ENCODE results near the gene AHDC1. TPM values are rescaled to one million over a fixed set of nuclear protein-coding genes. Genes with fewer than 3 reads are reported as not detected.

The AHDC1 gene
- total RNA-seq, 2 donors from 2014 or later = 37.6 to 39.1 TPM

DNA sequence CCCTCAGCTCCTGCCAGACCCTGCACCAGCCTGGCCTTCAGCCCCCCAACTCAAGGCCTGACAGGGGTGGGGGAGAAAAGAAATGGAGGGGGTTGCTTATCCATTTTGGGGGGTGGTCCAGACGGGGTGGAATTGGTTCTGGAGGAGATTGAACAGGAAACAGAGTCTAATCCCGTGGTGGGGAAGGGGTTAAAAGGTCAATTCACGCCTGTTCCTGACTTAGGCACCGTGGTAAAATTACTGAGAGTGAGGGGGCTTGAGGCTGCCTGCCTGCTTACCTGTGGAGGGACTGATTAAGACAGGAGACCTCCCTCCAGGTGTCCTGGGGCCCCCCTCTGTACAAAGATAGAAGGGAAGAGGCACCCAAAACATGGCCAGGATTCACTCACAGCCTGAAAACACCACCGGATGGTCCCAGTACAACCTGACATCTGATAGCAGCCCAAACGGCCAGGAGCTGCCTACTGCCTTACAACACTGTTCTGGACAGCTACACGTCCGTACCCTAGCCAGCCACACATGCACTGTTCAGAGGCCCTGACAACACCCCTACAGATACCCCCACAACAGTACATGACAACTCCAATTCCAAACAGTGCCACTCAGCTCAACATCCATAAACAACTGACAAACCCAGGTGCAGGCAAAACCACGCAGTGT is 31.8 kb downstream of the AHDC1 start:
- ATAC-seq (no peak), DNase-seq (no peak)
- intact Hi-C loops (cut with DNase I) = no loop called here

DNA sequence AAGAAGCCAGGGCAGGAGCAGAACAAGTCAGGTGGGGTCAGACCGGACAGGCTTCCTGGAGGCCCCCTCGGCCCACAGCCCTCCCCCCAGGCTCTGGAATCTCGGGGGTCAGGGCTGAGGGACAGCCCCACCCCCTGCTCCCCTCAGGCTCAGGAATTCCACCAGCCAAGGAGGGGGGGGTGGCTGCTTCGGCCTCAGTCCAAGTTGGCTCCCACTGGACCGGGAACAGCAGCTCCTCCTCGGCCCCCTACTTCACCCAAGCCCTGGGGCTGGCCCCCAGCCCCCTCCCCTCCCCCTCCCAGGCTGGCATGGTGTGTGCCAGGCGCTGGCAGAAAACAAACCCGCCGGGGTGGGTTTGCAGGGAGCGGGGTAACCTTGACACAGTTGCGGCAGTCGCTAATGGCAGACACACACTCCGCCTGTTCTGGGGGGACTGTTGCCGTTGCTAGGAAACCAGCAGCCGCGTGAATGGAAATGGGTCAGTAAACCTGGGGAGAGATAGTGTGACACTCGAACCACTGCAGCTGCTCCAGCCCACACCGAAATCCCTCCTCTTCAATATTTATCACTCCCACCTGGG is 32.4 kb downstream of the AHDC1 start:
- ATAC-seq = no peak
- intact Hi-C loops (cut with DNase I) = no loop called here
- DNase-seq = no peak

DNA sequence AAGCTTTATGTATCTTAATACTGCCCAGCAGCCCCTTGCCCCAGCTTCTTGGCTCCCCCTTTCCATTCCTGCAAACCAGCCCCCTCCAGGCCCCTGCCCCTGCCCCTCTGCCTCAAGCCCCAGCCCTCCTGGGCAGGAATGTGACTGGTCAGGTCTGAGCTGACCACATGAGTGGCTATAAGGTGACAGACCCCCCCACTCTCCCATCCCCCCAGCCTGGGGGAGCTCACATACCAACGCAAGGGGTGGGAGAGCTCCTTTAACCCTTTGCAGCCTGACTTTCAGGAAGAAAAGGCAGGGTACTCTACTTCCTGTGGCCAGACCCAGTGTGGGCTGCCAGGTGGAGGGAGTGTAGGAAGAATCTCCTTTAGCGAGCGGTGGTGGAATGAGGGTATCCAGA is 33.2 kb downstream of the AHDC1 start:
- intact Hi-C loops (cut with DNase I) = no loop called here
- no peak for DNase-seq
- no peak for ATAC-seq

DNA sequence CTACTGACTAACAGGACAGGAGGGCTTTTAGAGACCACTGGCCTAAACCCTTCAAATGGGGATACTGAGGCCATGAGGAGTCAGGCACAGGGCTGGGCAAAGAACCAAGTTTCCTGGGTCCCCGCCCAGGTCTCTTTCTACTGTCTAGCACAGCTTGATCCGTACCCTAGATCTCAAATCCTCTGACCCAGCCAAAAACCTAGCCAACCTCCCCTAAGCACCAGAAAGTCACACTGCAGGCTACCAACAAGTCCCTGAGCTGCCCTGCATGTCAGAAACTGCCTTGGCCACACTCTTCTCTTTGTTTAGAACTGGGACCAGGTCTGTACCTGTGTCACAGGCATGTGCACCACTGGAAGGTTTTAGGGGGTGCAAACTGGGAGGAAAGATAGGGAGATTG is 33.6 kb downstream of the AHDC1 start:
- DNase-seq (no peak), ATAC-seq (no peak)
- intact Hi-C loops (cut with DNase I) = no loop called here

DNA sequence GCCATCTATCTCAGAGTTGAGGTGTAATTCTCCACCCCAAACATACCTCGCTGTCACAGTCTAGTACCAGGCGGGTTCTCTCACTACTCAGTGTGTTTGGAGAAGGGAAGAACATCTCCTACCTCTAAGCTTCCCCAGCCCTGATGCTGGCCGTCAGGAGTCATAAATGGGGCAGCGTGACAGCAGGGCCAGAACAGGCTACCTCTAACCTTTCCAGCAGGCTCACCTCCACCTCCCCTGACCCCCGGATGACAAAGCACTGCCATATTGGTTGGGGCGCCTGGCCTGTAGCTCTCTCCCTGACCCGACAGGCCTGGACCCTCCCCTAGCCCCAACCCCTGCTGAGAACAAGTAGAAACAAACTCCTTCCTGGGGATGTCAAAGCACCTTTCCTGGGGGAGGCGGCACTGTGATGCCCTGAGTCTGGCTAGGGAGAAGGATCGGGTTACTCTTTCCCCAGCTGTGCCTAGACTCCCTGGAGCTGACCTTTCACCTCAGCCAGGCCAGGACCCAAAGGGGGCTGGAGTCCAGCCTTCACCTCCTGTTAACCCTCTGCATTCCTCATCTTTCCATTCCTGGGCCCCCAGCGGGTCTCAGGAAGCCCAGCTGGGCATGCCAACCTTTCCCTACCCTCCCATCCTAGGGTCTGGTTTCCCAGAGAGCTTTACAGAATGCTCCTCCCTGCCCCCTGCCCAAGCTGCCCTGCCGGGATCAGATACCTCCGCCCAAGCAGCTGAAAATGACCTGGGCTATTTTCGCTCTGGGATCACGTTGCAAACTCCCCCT is 34.2 kb downstream of the AHDC1 start:
- no peak for DNase-seq
- intact Hi-C loops (cut with DNase I) = loop anchor here in 1 of 2 donors (2.0 kb wide), 1 partner anchor 29 kb away; no protein-coding TSS in a partner anchor
- no peak for ATAC-seq

DNA sequence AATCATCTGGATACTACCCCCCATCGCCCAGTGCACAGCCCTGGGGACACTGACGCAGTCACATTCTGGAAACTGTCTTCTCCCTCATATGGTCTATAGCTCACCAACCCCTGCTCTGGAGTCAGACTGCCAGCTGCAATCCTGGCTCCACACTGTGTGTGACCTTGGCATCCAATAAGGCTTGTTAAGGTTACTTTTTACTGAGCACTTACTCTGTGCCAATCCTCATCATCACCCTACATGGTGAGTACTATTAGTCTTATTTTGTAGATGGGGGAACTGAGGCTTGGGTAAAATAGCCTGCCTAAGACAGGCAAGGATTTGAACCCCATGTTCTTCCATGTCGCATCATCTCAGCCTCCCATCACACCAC is 34.9 kb downstream of the AHDC1 start:
- no peak for DNase-seq
- intact Hi-C loops (cut with DNase I) = loop anchor here in 1 of 2 donors (2.0 kb wide), 1 partner anchor 30 kb away; no protein-coding TSS in a partner anchor
- peak; percentile 2 to 6 for ATAC-seq

DNA sequence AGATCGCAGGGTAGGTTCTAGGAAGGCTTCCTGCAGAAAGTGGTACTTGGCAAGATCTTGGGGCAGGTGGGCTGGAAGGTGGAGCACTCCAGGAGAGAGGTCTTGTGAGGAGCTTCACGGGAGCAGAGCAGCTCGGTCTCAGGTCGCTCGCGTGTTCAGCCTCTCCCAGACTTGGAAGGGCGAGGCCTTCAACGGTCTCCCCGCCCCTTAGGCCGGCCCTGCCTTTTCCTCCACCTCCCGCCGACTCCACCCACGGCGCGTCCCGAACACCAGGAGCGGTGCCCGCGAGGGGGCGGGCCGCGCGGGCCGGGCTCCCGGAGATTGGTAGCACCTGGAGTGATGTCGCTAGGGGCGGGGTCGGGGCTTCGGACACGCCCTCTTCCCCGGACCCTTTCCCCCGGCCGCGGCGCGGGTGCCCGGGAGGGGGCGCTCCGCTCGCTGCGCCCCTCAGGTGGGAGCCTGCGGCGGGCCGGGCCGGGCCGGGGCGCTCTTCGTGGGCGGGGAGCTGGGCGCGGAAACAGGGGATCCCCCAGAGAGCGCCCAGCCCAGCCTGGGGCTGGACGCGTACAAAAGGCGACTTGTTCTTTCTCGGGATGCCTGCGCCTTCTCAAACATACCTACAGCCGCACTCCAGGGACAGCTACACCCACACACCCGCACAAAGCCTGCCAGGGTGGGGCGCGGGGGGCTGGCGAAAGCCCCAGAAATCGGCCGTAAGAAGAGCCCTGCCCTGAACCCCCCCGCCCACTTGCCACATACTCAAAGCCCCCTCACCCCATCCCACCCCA is 35.5 kb downstream of the AHDC1 start:
- ATAC-seq = peak; percentile 82 to 86
- intact Hi-C loops (cut with DNase I) = loop anchor here in 1 of 2 donors (2.0 kb wide), 1 partner anchor 30 kb away; no protein-coding TSS in a partner anchor

DNA sequence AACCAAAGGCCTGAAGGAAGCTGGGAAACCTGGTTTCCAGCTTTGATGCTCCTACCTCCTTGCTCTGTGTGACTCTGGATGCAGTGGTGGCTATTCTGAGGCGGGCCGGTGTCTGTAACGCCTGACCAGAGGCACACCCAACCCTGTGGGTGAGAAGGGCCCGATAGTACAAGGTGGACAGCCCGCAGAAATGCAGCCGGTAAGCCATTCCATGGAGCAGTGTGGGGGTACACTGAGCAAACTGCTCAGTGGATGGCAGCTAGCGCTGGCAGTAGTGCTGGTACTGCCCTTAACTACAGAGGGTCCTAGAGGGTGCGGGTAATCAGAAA is 36.0 kb downstream of the AHDC1 start:
- intact Hi-C loops (cut with DNase I) = loop anchor here in 1 of 2 donors (2.0 kb wide), 1 partner anchor 31 kb away; no protein-coding TSS in a partner anchor
- ATAC-seq = no peak
- DNase-seq = no peak

More for the DNA sequence above, 35.5 kb downstream of the AHDC1 start:
- peak; percentile 96 for DNase-seq

DNA sequence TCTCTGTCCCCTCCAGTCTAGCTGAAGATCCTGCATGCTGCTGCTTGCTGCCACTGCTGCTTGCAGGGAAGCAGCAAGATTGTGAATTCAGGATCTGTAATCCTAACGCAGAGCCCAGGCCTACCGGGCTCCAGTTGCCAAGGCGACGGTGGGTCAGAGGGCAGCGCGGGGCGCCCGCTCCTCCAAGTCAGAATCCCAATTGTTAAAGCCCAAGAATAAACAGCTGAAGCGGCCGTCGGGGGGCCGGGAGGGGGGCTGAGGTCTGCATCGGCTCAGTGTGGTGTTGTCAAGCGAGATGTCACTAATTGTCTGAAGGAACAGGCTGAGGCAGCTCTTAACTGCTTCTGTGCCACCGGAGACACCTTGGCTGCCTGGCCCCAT is 36.8 kb downstream of the AHDC1 start:
- intact Hi-C loops (cut with DNase I) = no loop called here
- ATAC-seq = no peak

DNA sequence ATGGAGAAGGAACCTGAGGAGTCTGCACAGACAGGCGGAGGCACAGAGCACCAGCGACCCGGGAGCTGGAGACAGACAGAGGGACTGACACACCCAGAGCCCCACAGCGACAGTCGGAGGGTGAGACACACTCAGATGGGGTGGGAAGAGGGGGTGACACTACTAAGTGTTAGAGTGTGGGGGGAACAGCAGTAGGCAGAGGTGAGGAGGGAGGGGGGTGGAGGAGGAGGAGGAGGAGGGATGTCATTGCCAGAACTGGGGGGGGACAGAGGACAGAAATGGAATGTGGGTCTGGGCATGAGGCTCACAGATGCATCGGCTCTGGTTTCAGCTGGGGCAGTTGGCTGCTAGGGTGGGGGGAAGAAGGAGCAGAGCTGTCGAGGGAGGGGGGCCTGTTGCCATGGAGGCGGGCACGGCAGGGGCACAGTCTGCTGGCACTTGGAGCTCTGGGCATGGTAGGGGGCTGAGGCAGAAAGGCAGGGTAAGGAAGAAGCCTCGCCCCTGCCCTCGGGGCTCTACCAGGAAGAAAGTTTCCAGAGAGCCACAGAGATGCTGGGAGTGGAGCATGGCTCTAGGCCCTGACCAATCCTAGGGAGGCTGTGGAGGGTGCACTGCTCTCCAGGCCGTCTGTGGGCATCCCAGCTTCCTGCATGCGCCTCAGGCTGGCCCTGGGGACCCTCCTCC is 37.3 kb downstream of the AHDC1 start:
- no peak for ATAC-seq
- intact Hi-C loops (cut with DNase I) = no loop called here
- no peak for DNase-seq

More for the DNA sequence above, 36.8 kb downstream of the AHDC1 start:
- DNase-seq = no peak

DNA sequence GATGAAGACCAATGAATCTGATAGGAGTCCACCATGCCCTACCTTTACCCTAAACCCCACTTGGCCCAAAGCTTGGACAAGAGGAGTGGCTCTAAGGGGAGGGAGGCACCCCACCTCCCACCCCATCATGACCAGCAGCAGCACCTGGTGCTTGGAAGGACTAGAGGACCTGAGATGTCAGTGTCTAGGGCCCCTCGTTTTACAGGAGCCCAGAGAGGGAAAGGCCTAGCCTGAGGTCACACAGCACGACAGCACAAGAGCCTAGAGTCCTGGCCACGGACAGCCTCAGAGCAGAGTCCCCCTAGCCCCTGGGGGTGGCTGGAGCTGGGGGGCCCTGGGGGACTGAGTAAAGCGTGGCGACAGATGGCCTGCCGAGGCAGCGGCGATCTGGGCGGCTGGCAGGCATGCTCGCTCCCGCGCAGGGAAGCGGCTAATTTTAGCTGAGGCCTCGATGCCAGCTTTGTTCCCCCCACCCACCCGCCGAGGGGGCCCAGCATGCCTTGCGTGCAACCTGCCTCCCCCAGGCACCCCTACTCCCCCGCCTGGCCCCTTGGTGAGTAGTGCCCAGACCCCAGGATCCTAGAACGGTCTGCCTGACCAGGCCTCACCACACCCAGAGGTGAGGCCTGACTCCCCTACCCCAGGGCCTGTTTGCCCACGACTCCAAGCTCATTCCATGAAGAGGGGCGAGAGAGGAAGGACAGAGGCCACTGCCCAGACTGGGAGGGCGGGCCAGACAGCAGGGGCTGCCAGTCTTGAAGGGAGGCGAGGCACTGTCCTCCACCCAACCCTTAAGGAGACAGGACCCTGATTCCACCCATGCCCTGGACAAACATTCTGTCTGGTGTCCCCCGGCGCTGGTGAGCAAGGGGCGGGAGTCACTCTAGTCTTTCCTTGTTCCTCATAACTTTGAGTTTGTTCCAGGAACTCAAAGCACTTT is 39.0 kb downstream of the AHDC1 start:
- DNase-seq (peak; percentile 66), ATAC-seq (peak; percentile 2 to 6)
- intact Hi-C loops (cut with DNase I) = no loop called here

DNA sequence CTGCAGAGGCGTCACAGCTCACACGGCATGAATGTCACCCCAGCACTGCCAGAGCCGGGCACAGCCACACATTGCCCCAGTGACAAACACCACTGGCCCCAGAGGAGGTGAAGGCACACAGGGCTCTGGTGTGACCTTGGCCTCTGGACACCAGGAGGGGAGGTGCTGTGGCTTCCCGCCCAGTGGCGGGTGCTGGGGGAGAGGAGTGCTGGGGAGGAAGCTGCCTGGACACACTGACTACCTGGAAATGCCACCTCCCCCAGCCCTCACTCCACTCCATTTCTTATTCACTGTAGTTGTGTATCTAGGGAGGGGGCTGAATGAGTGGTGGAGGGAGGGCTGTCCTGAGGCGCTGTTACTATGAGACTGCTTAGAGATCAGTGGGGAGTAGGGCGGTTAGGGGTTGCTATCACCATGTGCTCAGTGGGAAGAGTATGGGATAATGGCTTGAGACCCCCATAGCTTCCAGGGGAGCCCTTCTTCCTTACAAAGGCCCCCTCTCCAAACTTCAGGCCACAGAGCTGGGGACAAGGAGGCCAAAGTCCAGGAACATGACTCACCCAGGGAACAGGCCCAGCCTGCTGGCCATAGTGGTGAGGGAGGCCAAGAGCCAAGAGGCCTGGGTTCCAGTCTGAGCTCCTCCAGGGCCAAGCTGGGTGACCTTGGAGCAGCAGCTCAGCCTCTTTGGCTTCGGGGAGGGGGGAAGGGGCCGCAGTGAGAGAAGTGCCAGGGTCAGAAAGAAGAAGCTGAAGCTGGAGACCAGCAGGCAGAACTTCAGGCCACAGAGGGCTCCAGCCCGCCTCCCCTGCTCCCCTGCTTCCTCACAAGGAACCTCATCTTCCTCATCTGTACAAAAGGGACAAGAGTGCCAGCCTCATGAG is 40.1 kb downstream of the AHDC1 start:
- DNase-seq (peak; percentile 74), ATAC-seq (peak; percentile 14 to 58)
- intact Hi-C loops (cut with DNase I) = no loop called here

DNA sequence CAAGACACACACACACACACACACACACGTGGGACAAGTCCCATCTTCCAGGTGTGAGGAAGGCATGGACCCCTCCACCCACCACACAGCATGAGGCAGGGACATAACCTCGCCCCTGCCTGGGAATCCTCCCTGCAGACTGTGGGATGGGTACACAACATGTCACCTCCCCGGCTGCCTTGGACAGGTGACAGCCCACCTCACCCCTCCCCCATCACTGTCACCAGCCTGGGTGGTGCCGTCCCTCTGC is 40.7 kb downstream of the AHDC1 start:
- no peak for ATAC-seq
- no peak for DNase-seq
- intact Hi-C loops (cut with DNase I) = no loop called here

DNA sequence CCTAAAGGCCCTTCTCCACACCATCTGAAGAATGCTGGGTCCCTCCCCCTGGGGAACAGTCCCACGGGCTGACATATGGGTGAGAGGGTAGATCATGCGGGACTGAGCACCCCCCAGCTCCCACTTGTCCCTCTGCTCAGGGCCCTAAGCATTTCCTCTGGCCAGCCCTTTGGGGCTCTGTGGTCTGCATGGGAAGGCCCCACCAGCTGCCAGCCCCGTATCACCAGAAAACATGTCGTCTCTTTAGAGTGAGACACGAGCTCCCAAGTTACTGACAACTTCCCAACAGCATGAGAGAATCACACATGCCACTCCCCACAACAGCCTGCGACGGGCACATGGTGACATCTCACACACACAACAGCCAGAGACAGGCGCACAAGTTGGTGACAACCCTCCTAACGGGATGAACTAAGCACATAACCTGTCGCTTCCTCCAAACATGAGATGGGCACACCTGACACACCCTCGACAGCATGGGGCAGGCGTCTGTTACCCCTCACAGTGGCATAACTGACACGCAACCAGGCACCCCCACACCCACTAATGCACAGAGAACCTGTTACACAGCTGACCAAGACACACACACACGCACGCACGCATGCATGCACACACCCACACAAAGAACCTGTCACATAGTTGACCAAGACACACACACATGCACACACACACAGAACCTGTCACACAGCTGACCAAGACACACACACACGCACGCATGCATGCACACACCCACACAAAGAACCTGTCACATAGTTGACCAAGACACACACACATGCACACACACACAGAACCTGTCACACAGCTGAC is 41.2 kb downstream of the AHDC1 start:
- peak in 1 of 2 donors; percentile 6 for ATAC-seq
- no peak for DNase-seq
- intact Hi-C loops (cut with DNase I) = no loop called here

DNA sequence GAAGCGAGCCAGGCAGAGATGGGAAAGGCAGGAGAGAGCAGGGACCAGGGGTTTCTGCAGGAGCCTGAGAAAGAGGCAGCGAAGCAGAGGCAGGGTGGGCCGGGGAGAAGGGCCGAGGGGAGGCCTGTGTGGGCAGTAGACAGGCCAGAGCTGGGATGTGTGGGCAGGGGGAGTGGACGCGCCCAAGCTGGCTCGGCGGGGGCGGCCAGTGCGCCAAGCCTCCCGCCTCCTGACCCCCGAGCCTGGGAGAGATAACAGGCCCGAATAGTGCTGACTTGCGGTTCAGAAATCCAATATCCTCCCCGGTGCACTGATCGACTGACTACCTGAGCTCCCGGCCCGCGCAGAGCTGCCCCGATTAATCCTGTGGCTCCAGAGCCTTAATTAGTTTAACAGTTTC is 41.9 kb downstream of the AHDC1 start:
- peak in 1 of 2 donors; percentile 1 for ATAC-seq

DNA sequence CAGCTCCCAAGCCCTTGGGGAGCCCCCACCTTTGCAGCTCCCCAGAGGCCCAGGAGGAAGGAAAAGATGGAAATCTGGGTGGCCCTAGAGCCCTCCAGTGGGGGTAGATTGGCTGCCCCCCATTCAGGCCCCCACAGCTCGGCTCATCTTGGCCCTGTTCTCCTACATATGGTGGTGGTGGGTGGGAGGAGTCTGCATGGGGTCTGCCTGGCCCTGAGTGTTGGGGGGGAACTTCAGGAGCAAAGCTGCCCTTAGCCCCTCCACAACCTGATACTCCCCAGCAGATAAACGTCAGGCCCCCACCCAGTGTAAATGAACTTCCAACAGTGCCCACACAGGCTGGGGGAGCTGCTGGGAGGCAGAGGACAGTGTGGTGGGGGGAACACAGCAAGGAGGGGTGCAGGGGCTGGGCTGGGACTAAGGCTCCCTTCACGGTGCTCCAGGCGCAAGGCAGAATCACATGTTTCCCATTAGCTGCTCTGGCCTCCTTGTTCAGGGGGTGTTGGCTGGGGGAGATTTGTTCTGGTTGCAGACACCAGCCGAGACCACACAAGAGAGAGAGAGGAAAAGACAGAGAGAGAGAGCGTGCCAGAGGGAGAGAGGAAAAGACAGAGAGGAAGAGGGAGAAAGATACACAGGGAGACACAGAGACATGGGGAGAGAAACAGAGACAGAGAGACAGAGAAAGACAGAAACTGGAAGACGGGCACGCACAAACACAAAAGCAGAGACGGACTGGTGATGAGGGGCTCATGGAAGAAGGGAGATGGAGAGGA is 42.6 kb downstream of the AHDC1 start:
- no peak for ATAC-seq
- intact Hi-C loops (cut with DNase I) = no loop called here
- DNase-seq = no peak

More for the DNA sequence above, 41.9 kb downstream of the AHDC1 start:
- no peak for DNase-seq
- intact Hi-C loops (cut with DNase I) = no loop called here

Measured in left cardiac atrium (tissue), 4 donors.